T-cell (primary cell): ENCODE measurements around the gene ASF1B. TPM values are rescaled to one million over a fixed set of nuclear protein-coding genes. Genes with fewer than 3 reads are reported as not detected.

Experiments used
- ATAC-seq, 4 experiments: fragments of 200-7000 bp in 3 of 4; fragments of 150-1000 bp in 1 of 4; cut with Tn5 transposase; replicated peaks in 1 of 4; 1 replicate in 3 of 4; 2 replicates in 1 of 4; pipeline ENCODE4 v1.10.0; 2021; ENCODE audit warnings: moderate library complexity in 3 of 4, mild to moderate bottlenecking in 2 of 4, moderate number of reproducible peaks in 1 of 4
- CTCF ChIA-PET, 2 donors: fragments of 300-600 bp; sonication (Branson Sonifier 250); formaldehyde crosslinking; loops; one replicate each; lab custom pipeline; 2022; ENCODE audit warnings: antibody characterized with exemption in 2 of 2; lab: Charles Lee
- POLR2A ChIA-PET, 2 donors: fragments of 300-600 bp; sonication (Branson Sonifier 250); formaldehyde crosslinking; loops; one replicate each; lab custom pipeline; 2022; ENCODE audit warnings: antibody characterized with exemption in 2 of 2; lab: Charles Lee
- DNase-seq, 35 experiments: peaks; one replicate each; pipeline versions ENCODE4 v3.0.0 to v3.0.0-alpha.2; 2013 to 2023
- H3K27ac ChIP-seq: one replicate; pipeline ENCODE4 v1.5.1; 2013; ENCODE audit warnings: low read length
- H3K27me3 ChIP-seq, 2 experiments: replicated peaks in 1 of 2; 1 replicate in 1 of 2; 2 replicates in 1 of 2; pipeline versions ENCODE4 v1.6.1 to v1.7.0; 2013; ENCODE audit warnings: low read length in 1 of 2, mixed read lengths in 1 of 2; ENCODE audit not compliant: control insufficient read depth in 2 of 2, insufficient read depth in 2 of 2; ENCODE audit errors: extremely low read depth in 1 of 2
- H3K36me3 ChIP-seq, 2 donors: 1 replicate in 1 of 2; 2 replicates in 1 of 2; pipeline versions ENCODE4 v1.6.1 to v1.7.0; 2013; ENCODE audit warnings: low read length in 1 of 2; ENCODE audit not compliant: control insufficient read depth in 2 of 2, insufficient read depth in 1 of 2; ENCODE audit errors: extremely low read depth in 1 of 2
- H3K4me1 ChIP-seq, 2 experiments: 1 replicate in 1 of 2; 2 replicates in 1 of 2; pipeline versions ENCODE4 v1.6.1 to v1.7.0; 2013; ENCODE audit warnings: low read length in 2 of 2, mixed read lengths in 1 of 2; ENCODE audit not compliant: insufficient read depth in 2 of 2, control insufficient read depth in 1 of 2; ENCODE audit errors: extremely low read depth in 1 of 2
- H3K4me3 ChIP-seq, 2 donors: 1 replicate in 1 of 2; 2 replicates in 1 of 2; pipeline versions ENCODE4 v1.5.1 to v1.7.0; 2013; ENCODE audit warnings: mild to moderate bottlenecking in 2 of 2, low read length in 1 of 2, moderate library complexity in 1 of 2; ENCODE audit not compliant: control insufficient read depth in 1 of 2; ENCODE audit errors: extremely low read depth in 1 of 2
- H3K9me3 ChIP-seq: 2 replicates; pipeline ENCODE4 v1.7.0; 2013
- H3K27ac Mint-ChIP-seq, 2 donors: one replicate each; pipeline ENCODE4 v1.8.0; 2020 to 2021; ENCODE audit warnings: mild to moderate bottlenecking in 2 of 2, mixed read lengths in 2 of 2
- H3K27me3 Mint-ChIP-seq, 2 donors: one replicate each; pipeline ENCODE4 v1.8.0; 2021 to 2022; ENCODE audit warnings: mixed read lengths in 2 of 2
- H3K36me3 Mint-ChIP-seq: one replicate; pipeline ENCODE4 v1.8.0; 2021; ENCODE audit warnings: mixed read lengths
- H3K4me1 Mint-ChIP-seq, 3 donors: one replicate each; pipeline ENCODE4 v1.8.0; 2020 to 2022; ENCODE audit warnings: mixed read lengths in 3 of 3, mild to moderate bottlenecking in 1 of 3
- H3K4me3 Mint-ChIP-seq, 3 donors: one replicate each; pipeline ENCODE4 v1.8.0; 2020 to 2022; ENCODE audit warnings: mild to moderate bottlenecking in 3 of 3, mixed read lengths in 3 of 3, moderate library complexity in 3 of 3
- H3K9me3 Mint-ChIP-seq, 3 donors: one replicate each; pipeline ENCODE4 v1.8.0; 2020 to 2022; ENCODE audit warnings: mixed read lengths in 3 of 3
- WGBS: methylation state at CpG from one replicate; pipeline ENCODE4 v1.1.5; 2013; ENCODE audit warnings: missing lambda C conversion rate; ENCODE audit not compliant: insufficient coverage; 5-methylcytosine and 5-hydroxymethylcytosine counted together
- total RNA-seq, 35 experiments: library from RNA in 6 of 35; stranded (reverse) in 6 of 35; fragments of 120-200 nt in 1 of 35; gene quantifications; one replicate each; pipeline versions ENCODE4 v1.2.1 to v1.2.4 and lab custom pipeline; 2013 to 2026

The ASF1B gene
- total RNA-seq, 5 donors from 2014 or later (not counting 1 experiment from before 2014, with no cell fraction given): 2.6 to 4.4 (median 3.3) TPM

GRCh38 chr19:14094854-14095253, 41.5 kb downstream of the ASF1B start:
- peak overlapping the region; percentile 5 to 57 for H3K27ac Mint-ChIP-seq
- DNase-seq (no peak), ATAC-seq (no peak)
- peaks cover 0 to 2% of the 10 kb centered on the region in 2 donors for H3K27me3 Mint-ChIP-seq
- ChIA-PET POLR2A (no interaction called here), CTCF (no interaction called here)
- no peak overlapping the region for H3K27ac ChIP-seq
- H3K9me3 ChIP-seq: no peaks in the 10 kb centered on the region
- WGBS: 74% methylated on average over 5 of the region's 7 CpGs
- H3K36me3 Mint-ChIP-seq: peaks cover 11% of the 10 kb centered on the region
- H3K9me3 Mint-ChIP-seq: peaks cover 0 to 7% (median 0%) of the 10 kb centered on the region in 3 donors
- H3K4me3 Mint-ChIP-seq: no peak overlapping the region
- H3K4me1 Mint-ChIP-seq: peaks cover 11 to 16% (median 11%) of the 10 kb centered on the region in 3 donors
- no peaks in the 10 kb centered on the region for H3K27me3 ChIP-seq
- H3K4me1 ChIP-seq: peaks cover 0 to 13% of the 10 kb centered on the region in 2 experiments
- H3K36me3 ChIP-seq: peaks cover 5 to 21% of the 10 kb centered on the region in 2 donors
- no peak overlapping the region for H3K4me3 ChIP-seq

- H3K27me3 Mint-ChIP-seq: peaks cover 0 to 2% of the 10 kb centered on the region in 2 donors
- Histone ChIP-seq H3K4me1 (peaks cover 0 to 23% of the 10 kb centered on the region in 2 experiments), H3K27ac (no peak overlapping the region), H3K4me3 (no peak overlapping the region), H3K27me3 (no peaks in the 10 kb centered on the region), H3K9me3 (no peaks in the 10 kb centered on the region), H3K36me3 (peaks cover 8 to 23% of the 10 kb centered on the region in 2 donors)
- peaks cover 17% of the 10 kb centered on the region for H3K36me3 Mint-ChIP-seq
- no peak for ATAC-seq
- peak overlapping the region; percentile 66 to 68 for H3K27ac Mint-ChIP-seq
- CTCF ChIA-PET: no interaction called here
- peaks cover 0 to 7% (median 0%) of the 10 kb centered on the region in 3 donors for H3K9me3 Mint-ChIP-seq
- no peak for DNase-seq
- peak overlapping the region; percentile 16 to 57 (median 47) for H3K4me3 Mint-ChIP-seq
- 97% methylated on average over 4 of the region's 9 CpGs for WGBS
- H3K4me1 Mint-ChIP-seq: peaks cover 15 to 22% (median 17%) of the 10 kb centered on the region in 3 donors
- POLR2A ChIA-PET: no interaction called here
Measured at GRCh38 chr19:14093117-14093823, 43.1 kb downstream of the ASF1B start.

GRCh38 chr19:14091813-14092462, 44.5 kb downstream of the ASF1B start:
- POLR2A ChIA-PET: no interaction called here
- 41% methylated on average over 9 of the region's 15 CpGs for WGBS
- peak overlapping the region; percentile 100 for H3K27ac Mint-ChIP-seq
- H3K27me3 Mint-ChIP-seq: peaks cover 0 to 2% of the 10 kb centered on the region in 2 donors
- ATAC-seq: peak in 3 of 4 experiments; percentile 3 to 23 (median 8)
- CTCF ChIA-PET: interaction anchor here (0.5 to 1.5 kb wide), 2 partner anchors 18 to 44 kb away, joined by 3 read pairs; partner anchors contain the start of gene ASF1B (in 1 of the 2)
- peak overlapping the region; percentile 62 for H3K27ac ChIP-seq
- H3K4me1 ChIP-seq: peaks cover 0 to 23% of the 10 kb centered on the region in 2 experiments
- H3K36me3 ChIP-seq: peaks cover 7 to 13% of the 10 kb centered on the region in 2 donors
- H3K4me3 ChIP-seq: peak overlapping the region; percentile 87 to 90
- no peaks in the 10 kb centered on the region for H3K9me3 ChIP-seq
- peaks cover 14% of the 10 kb centered on the region for H3K36me3 Mint-ChIP-seq
- DNase-seq: peak in 25 of 35 experiments; percentile 18 to 69 (median 48)
- H3K4me1 Mint-ChIP-seq: peaks cover 15 to 24% (median 17%) of the 10 kb centered on the region in 3 donors
- H3K27me3 ChIP-seq: no peaks in the 10 kb centered on the region
- H3K4me3 Mint-ChIP-seq: peak overlapping the region; percentile 89 to 100 (median 99)
- peaks cover 0 to 7% (median 0%) of the 10 kb centered on the region in 3 donors for H3K9me3 Mint-ChIP-seq

- Histone ChIP-seq H3K36me3 (peaks cover 6% of the 10 kb centered on the region in 2 donors), H3K27me3 (no peaks in the 10 kb centered on the region), H3K4me1 (peaks cover 0 to 23% of the 10 kb centered on the region in 2 experiments), H3K9me3 (no peaks in the 10 kb centered on the region), H3K4me3 (peak overlapping the region; percentile 87 to 90), H3K27ac (peak overlapping the region; percentile 62)
- H3K36me3 Mint-ChIP-seq: peaks cover 10% of the 10 kb centered on the region
- ChIA-PET CTCF (interaction anchor here (0.5 to 1.5 kb wide), 2 partner anchors 19 to 45 kb away, joined by 3 read pairs; partner anchors contain the start of gene ASF1B (in 1 of the 2)), POLR2A (no interaction called here)
- H3K27me3 Mint-ChIP-seq: peaks cover 0 to 2% of the 10 kb centered on the region in 2 donors
- H3K27ac Mint-ChIP-seq: peak overlapping the region; percentile 100
- ATAC-seq: peak; percentile 60 to 68 (median 66)
- H3K4me3 Mint-ChIP-seq: peak overlapping the region; percentile 89 to 100 (median 99)
- peaks cover 15 to 24% (median 17%) of the 10 kb centered on the region in 3 donors for H3K4me1 Mint-ChIP-seq
- DNase-seq: peak; percentile 38 to 76 (median 57)
- H3K9me3 Mint-ChIP-seq: peaks cover 0 to 7% (median 0%) of the 10 kb centered on the region in 3 donors
- WGBS: under 1% methylated on average over 42 of the region's 72 CpGs
Measured at GRCh38 chr19:14091081-14091812, 45.1 kb downstream of the ASF1B start.

GRCh38 chr19:14090509-14091080, 45.8 kb downstream of the ASF1B start, which contains the start of gene SAMD1:
SAMD1 (minus strand) TSS chr19:14090751.
- H3K4me3 Mint-ChIP-seq: peak within 1 kb of the TSS; percentile 89 to 100 (median 99)
- Histone ChIP-seq H3K9me3 (no peaks in the 10 kb centered on the region), H3K27me3 (no peaks in the 10 kb centered on the region), H3K36me3 (peaks cover 6% of the 10 kb centered on the region in 2 donors), H3K4me1 (peaks cover 0 to 23% of the 10 kb centered on the region in 2 experiments), H3K4me3 (peak within 1 kb of the TSS; percentile 87 to 90), H3K27ac (peak within 1 kb of the TSS; percentile 62)
- peaks cover 0 to 2% of the 10 kb centered on the region in 2 donors for H3K27me3 Mint-ChIP-seq
- peak within 1 kb of the TSS; percentile 100 for H3K27ac Mint-ChIP-seq
- peaks cover 10% of the 10 kb centered on the region for H3K36me3 Mint-ChIP-seq
- ChIA-PET CTCF (interaction anchor here in 1 of 2 donors (0.6 to 1.5 kb wide), 2 partner anchors 46 kb away, joined by 3 read pairs; partner anchors contain the start of gene ASF1B), POLR2A (no interaction called here)
- peaks cover 15 to 24% (median 17%) of the 10 kb centered on the region in 3 donors for H3K4me1 Mint-ChIP-seq
- WGBS: no CpG with 5 or more reads among the region's 65 CpGs
- ATAC-seq (peak; percentile 64 to 74 (median 66)), DNase-seq (peak; percentile 74 to 92 (median 84))
- H3K9me3 Mint-ChIP-seq: peaks cover 0 to 7% (median 0%) of the 10 kb centered on the region in 3 donors
